ENCODE results near the gene TMSB15B.

GRCh38 chrX:104013606-104014005, 51.2 kb downstream of the TMSB15B start, which contains the start of gene H2BW1:
- TF ChIP-seq ZNF274 (IDR thresholded peaks at IDR 0.05; ENCODE audit: low read depth, low read length) (no peak), SUZ12 (IDR thresholded peaks at IDR 0.05; ENCODE audit: extremely low read depth, insufficient read depth, insufficient read length) (no peak)
